Thymus (tissue), 11 donors: ENCODE results near the gene TAC4. TPM values are rescaled to one million over a fixed set of nuclear protein-coding genes. Genes with fewer than 3 reads are reported as not detected.
A peak's percentile ranks its signal among the peaks of the same experiment; 100 is the strongest.

Experiments used
- DNase-seq, 9 donors: peaks; one replicate each; pipeline ENCODE4 v3.0.0-alpha.2; 2013; ENCODE audit warnings: low spot score in 9 of 9, low read depth in 6 of 9, missing footprints in 1 of 9
- H3K27ac ChIP-seq, 2 donors: one replicate each; pipeline ENCODE4 v1.5.1; 2013; ENCODE audit warnings: control low read depth in 1 of 2, low read depth in 1 of 2, low read length in 1 of 2, mild to moderate bottlenecking in 1 of 2, moderate library complexity in 1 of 2
- H3K27me3 ChIP-seq, 2 donors: one replicate each; pipeline ENCODE4 v1.5.1; 2013; ENCODE audit warnings: low read length in 1 of 2; ENCODE audit not compliant: control insufficient read depth in 2 of 2, insufficient read depth in 1 of 2
- H3K36me3 ChIP-seq, 2 donors: one replicate each; pipeline ENCODE4 v1.5.1; 2013; ENCODE audit warnings: low read length in 1 of 2, mild to moderate bottlenecking in 1 of 2, moderate library complexity in 1 of 2; ENCODE audit not compliant: control insufficient read depth in 2 of 2, insufficient read depth in 2 of 2
- H3K4me1 ChIP-seq, 2 donors: one replicate each; pipeline ENCODE4 v1.5.1; 2013; ENCODE audit warnings: low read length in 2 of 2; ENCODE audit not compliant: control insufficient read depth in 2 of 2, insufficient read depth in 2 of 2
- H3K4me3 ChIP-seq, 2 donors: one replicate each; pipeline ENCODE4 v1.5.1; 2013; ENCODE audit warnings: low read length in 2 of 2, control low read depth in 1 of 2, mild to moderate bottlenecking in 1 of 2
- H3K9me3 ChIP-seq, 2 donors: one replicate each; pipeline ENCODE4 v1.5.1; 2013; ENCODE audit warnings: low read length in 1 of 2, mild to moderate bottlenecking in 1 of 2; ENCODE audit not compliant: control insufficient read depth in 2 of 2, insufficient read depth in 1 of 2
- WGBS: extraction: QIAGEN DNeasy Blood & Tissue Kit; methylation state at CpG from one replicate; pipeline ENCODE4 v1.1.7; 2013; 5-methylcytosine and 5-hydroxymethylcytosine counted together
- polyA plus RNA-seq: library from polyadenylated mRNA; stranded (reverse); fragments of 200-250 nt; gene quantifications from one replicate; pipeline ENCODE4 v1.2.3, GENCODE V29; 2013
- total RNA-seq: library from RNA; stranded (reverse); fragments of 120-200 nt; gene quantifications from one replicate; pipeline ENCODE4 v1.2.4, GENCODE V29; 2013
- donor health status: healthy.

The TAC4 gene
- total and polyA plus RNA-seq, 2 donors, result 0.14 to 0.32 TPM

- Histone ChIP-seq H3K4me1 (peaks cover 0 to 9% of the 10 kb centered on the region in 2 donors), H3K4me3 (no peak overlapping the region), H3K27ac (no peak overlapping the region), H3K9me3 (no peaks in the 10 kb centered on the region), H3K27me3 (no peaks in the 10 kb centered on the region), H3K36me3 (peaks cover 67 to 94% of the 10 kb centered on the region in 2 donors)
- WGBS, result over 99% methylated on average over 2 of the region's 2 CpGs
- DNase-seq, result no peak
These were observed 24.3 kb downstream of the TAC4 start for GRCh38 chr17:49823614-49824013.

GRCh38 chr17:49822829-49823228, 25.0 kb downstream of the TAC4 start:
- H3K36me3 ChIP-seq, result peaks cover 65 to 91% of the 10 kb centered on the region in 2 donors
- no peak overlapping the region for H3K27ac ChIP-seq
- WGBS, result 96% methylated on average over 2 of the region's 2 CpGs
- no peaks in the 10 kb centered on the region for H3K27me3 ChIP-seq
- no peak for DNase-seq
- no peak overlapping the region for H3K4me3 ChIP-seq
- H3K9me3 ChIP-seq, result no peaks in the 10 kb centered on the region
- peaks cover 6 to 16% of the 10 kb centered on the region in 2 donors for H3K4me1 ChIP-seq

- Histone ChIP-seq H3K27ac (no peak overlapping the region), H3K36me3 (peaks cover 66 to 92% of the 10 kb centered on the region in 2 donors), H3K9me3 (no peaks in the 10 kb centered on the region), H3K4me3 (no peak overlapping the region), H3K4me1 (peaks cover 10 to 24% of the 10 kb centered on the region in 2 donors), H3K27me3 (no peaks in the 10 kb centered on the region)
- no peak for DNase-seq
- WGBS, result 98% methylated on average over 1 of the region's 1 CpG
These were observed 26.0 kb downstream of the TAC4 start for GRCh38 chr17:49821916-49822315.

GRCh38 chr17:49821466-49821865, 26.4 kb downstream of the TAC4 start:
- WGBS, result 97% methylated on average over 2 of the region's 2 CpGs
- Histone ChIP-seq H3K4me3 (no peak overlapping the region), H3K9me3 (no peaks in the 10 kb centered on the region), H3K4me1 (peaks cover 10 to 27% of the 10 kb centered on the region in 2 donors), H3K36me3 (peaks cover 65 to 91% of the 10 kb centered on the region in 2 donors), H3K27ac (no peak overlapping the region), H3K27me3 (no peaks in the 10 kb centered on the region)
- DNase-seq, result no peak

- H3K27ac ChIP-seq, result no peak overlapping the region
- peaks cover 11 to 31% of the 10 kb centered on the region in 2 donors for H3K4me1 ChIP-seq
- DNase-seq, result no peak
- no peaks in the 10 kb centered on the region for H3K27me3 ChIP-seq
- 87% methylated on average over 1 of the region's 1 CpG for WGBS
- peaks cover 65 to 91% of the 10 kb centered on the region in 2 donors for H3K36me3 ChIP-seq
- H3K9me3 ChIP-seq, result no peaks in the 10 kb centered on the region
- no peak overlapping the region for H3K4me3 ChIP-seq
These were observed 27.1 kb downstream of the TAC4 start for GRCh38 chr17:49820773-49821172.

GRCh38 chr17:49819651-49820050, 28.2 kb downstream of the TAC4 start:
- no peaks in the 10 kb centered on the region for H3K9me3 ChIP-seq
- no peaks in the 10 kb centered on the region for H3K27me3 ChIP-seq
- peaks cover 71 to 92% of the 10 kb centered on the region in 2 donors for H3K36me3 ChIP-seq
- peaks cover 12 to 33% of the 10 kb centered on the region in 2 donors for H3K4me1 ChIP-seq
- WGBS, result 97% methylated on average over 2 of the region's 2 CpGs
- no peak for DNase-seq
- no peak overlapping the region for H3K27ac ChIP-seq
- no peak overlapping the region for H3K4me3 ChIP-seq

- H3K36me3 ChIP-seq, result peaks cover 67 to 92% of the 10 kb centered on the region in 2 donors
- peaks cover 12 to 33% of the 10 kb centered on the region in 2 donors for H3K4me1 ChIP-seq
- H3K27ac ChIP-seq, result peak overlapping the region in 1 of 2 donors; percentile 42
- DNase-seq, result no peak
- no peak overlapping the region for H3K4me3 ChIP-seq
- no peaks in the 10 kb centered on the region for H3K9me3 ChIP-seq
- no peaks in the 10 kb centered on the region for H3K27me3 ChIP-seq
- 96% methylated on average over 5 of the region's 5 CpGs for WGBS
These were observed 28.7 kb downstream of the TAC4 start for GRCh38 chr17:49819138-49819537.

- peaks cover 12 to 33% of the 10 kb centered on the region in 2 donors for H3K4me1 ChIP-seq
- H3K27me3 ChIP-seq, result no peaks in the 10 kb centered on the region
- H3K9me3 ChIP-seq, result no peaks in the 10 kb centered on the region
- 57% methylated on average over 4 of the region's 4 CpGs for WGBS
- peaks cover 63 to 92% of the 10 kb centered on the region in 2 donors for H3K36me3 ChIP-seq
- H3K27ac ChIP-seq, result peak overlapping the region; percentile 20 to 82
- peak; percentile 24 to 83 (median 56) for DNase-seq
- no peak overlapping the region for H3K4me3 ChIP-seq
These were observed 29.9 kb downstream of the TAC4 start for GRCh38 chr17:49817993-49818392.

- Histone ChIP-seq H3K4me3 (no peak overlapping the region), H3K4me1 (peaks cover 12 to 33% of the 10 kb centered on the region in 2 donors), H3K9me3 (no peaks in the 10 kb centered on the region), H3K27me3 (no peaks in the 10 kb centered on the region), H3K27ac (peak overlapping the region in 1 of 2 donors; percentile 18), H3K36me3 (peaks cover 47 to 81% of the 10 kb centered on the region in 2 donors)
- no peak for DNase-seq
- WGBS, result 94% methylated on average over 9 of the region's 9 CpGs
These were observed 32.0 kb downstream of the TAC4 start for GRCh38 chr17:49815761-49816281.
